ENCODE results near the gene NOTUM.

The NOTUM gene

GRCh38 chr17:81934850-81935708 lies 25.9 kb downstream of the NOTUM start:
- no peak for DNase-seq

- no peak for DNase-seq
Measured at GRCh38 chr17:81934098-81934757, 26.8 kb downstream of the NOTUM start.

- no peak for DNase-seq
Measured at GRCh38 chr17:81933178-81933699, 27.7 kb downstream of the NOTUM start.

GRCh38 chr17:81932333-81932983 lies 28.5 kb downstream of the NOTUM start:
- DNase-seq = no peak

- no peak for DNase-seq
Measured at GRCh38 chr17:81931557-81932332, 29.2 kb downstream of the NOTUM start.

GRCh38 chr17:81931189-81931556 lies 29.8 kb downstream of the NOTUM start:
- no peak for DNase-seq

GRCh38 chr17:81930142-81931125 lies 30.6 kb downstream of the NOTUM start:
- no peak for DNase-seq

- no peak for DNase-seq
Measured at GRCh38 chr17:81929253-81930141, 31.5 kb downstream of the NOTUM start.

GRCh38 chr17:81928544-81929252 lies 32.3 kb downstream of the NOTUM start:
- no peak for DNase-seq

GRCh38 chr17:81927653-81928543 lies 33.1 kb downstream of the NOTUM start, which contains the start of gene MAFG:
MAFG (minus strand) TSS chr17:81927735; CDS start chr17:81923185, 4,550 bp downstream.
- DNase-seq = peak; percentile 72 to 83 (median 79)

GRCh38 chr17:81927152-81927652 lies 33.8 kb downstream of the NOTUM start:
- DNase-seq = no peak

- DNase-seq = peak in 1 of 4 experiments; percentile 42
Measured at GRCh38 chr17:81926451-81927151, 34.4 kb downstream of the NOTUM start.

GRCh38 chr17:81925860-81926450 lies 35.0 kb downstream of the NOTUM start:
- no peak for DNase-seq

- DNase-seq = peak in 1 of 4 experiments; percentile 27
Measured at GRCh38 chr17:81924557-81925532, 36.1 kb downstream of the NOTUM start.

GRCh38 chr17:81923302-81924260 lies 37.4 kb downstream of the NOTUM start:
- DNase-seq = no peak
